GM18526 (cell line): ENCODE data around the gene BTF3L4.

Experiments
- POLR2A ChIP-seq: IDR thresholded peaks from 3 replicates; pipeline ENCODE4 v1.6.1; 2011; ENCODE audit not compliant: insufficient read length; ENCODE audit errors: extremely low read depth

BTF3L4 gene

DNA sequence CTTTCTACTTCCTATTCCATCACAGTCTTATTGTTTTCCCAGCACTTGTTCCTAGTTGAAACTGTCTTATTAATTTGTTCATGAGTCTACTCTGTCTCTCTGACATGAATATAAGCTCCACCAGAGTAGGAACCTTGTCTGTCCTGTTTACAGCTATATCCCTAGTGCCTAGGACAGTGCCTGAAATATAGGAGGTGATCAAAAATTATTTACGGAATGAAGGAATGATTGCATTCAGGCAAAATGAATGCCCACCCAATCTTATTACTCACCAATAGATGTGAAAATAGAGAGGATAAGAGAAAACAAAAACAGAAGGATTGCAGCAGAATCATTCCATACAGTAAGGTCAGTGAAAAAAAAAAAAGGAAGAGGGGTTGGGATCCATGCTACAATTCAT lies 2.2 kb upstream of the BTF3L4 start:
- no peak for TF ChIP-seq POLR2A

DNA sequence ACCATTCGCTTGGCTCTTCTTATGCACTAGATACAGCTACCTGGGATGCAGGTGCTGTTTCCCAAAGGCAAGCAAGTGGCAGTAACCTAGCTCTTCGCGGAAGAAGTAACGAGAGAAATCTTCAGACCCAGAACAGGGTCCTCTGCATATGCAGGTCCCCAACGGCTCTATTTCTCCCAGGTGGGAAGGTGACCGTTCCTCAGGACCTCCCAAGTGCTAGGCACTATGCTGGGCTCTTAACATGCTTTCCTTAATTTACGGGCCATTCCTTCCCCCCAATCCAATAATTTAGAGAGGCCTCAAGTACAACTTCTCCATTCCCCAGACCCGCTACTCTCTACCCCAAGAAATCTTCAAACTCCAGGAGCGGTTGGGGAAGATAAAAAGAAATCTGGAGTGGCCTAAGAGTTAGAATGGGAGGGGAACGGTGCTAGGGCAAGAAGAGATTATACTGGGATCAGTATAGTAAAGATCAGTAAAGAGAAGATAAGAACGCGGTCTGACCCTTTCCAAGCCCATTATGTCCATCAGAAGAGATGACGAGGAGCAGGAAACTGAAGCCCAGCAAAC lies 1.5 kb upstream of the BTF3L4 start:
- TF ChIP-seq POLR2A: no peak

DNA sequence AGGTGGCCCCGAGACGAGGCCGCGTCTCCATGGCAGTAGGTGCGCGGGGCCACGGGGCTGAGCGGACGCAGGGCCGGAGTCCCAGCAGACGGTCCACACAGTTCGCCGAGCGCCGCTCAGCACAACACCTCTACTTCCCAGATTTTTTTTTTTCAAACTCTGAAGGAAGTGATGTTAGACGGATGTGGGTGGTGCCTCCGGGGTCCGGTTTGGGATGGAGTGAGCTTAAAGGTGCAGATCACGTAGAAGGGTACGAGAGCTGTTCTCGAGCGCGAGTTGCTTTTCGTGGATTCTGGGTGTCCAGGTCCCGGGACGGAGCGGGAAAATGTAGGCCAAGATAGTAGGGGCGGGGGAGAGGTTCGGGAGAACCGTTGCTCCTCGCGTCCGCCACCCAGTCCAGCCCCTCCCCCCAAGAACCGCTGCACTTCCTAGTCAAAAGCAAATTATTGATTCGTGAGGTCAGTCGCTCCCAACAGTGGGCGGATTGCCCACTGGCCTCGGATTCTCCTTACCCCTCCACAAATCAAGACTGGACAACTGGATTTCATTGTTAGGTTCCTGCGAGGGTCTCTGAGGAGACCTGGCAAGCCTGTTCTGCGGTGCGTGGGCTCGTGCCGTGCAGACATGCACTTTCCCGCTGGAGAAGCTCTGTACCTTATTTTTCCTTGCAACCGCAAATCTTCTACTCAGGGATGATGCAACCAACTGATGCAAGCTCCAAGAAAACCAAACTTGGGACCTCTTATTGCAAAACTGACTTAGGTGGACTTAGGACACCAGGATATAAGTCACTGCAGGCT lies 829 bp upstream of the BTF3L4 start, which contains the start of gene TXNDC12:
TXNDC12 (minus strand) TSS at position 126 of the 800 bp plus-strand sequence; CDS start at position 31, 95 bp downstream.
- peak; percentile 87 for TF ChIP-seq POLR2A

DNA sequence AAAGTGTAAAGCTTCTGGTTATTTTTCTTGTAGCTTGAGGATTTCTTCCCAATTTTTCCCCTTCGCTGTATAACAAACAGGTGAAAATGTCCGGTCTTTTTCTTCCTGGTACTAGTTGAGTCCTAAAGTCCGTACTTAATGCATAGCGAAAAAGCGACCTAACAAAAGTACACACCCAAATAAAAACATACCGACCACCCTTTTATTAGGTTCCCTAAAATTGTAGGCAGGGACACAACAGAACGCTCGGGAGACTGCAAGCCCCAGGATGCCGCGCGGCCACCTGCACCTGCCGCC lies 281 bp upstream of the BTF3L4 start:
- no peak for TF ChIP-seq POLR2A

DNA sequence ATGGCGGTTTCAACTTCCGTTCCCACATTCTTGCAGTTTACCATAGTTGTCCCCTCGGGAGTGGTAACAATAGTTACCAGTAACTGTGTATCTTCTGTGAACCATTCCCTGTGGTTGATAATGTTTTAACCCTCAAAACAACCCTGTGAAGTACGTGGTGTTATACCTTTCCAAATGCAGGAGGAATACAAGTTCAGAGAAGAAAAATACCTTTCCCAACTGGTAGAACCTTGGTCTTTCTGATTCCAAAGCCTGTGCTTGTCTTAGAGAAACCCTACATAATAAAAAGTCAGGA lies 789 bp downstream of the BTF3L4 start:
- no peak for TF ChIP-seq POLR2A

DNA sequence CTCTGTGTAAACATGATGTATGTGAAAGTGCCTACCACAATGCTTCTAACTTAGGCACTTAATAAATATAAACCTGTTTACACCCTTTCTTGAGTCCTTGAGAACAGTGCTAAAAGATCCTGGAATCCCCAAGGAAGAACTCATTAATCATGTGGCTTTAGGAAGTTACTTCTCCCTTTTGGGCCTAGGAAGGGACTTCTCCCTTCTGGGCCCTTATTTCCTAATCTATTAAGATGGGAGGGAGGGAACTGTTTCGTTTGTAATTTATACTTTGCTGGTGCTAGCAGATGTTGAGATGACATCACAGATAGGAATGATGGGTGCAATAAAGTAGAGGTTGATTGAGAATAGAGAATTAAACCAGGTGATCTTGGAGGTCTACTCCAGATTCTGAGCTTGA lies 1.2 kb downstream of the BTF3L4 start:
- no peak for TF ChIP-seq POLR2A

DNA sequence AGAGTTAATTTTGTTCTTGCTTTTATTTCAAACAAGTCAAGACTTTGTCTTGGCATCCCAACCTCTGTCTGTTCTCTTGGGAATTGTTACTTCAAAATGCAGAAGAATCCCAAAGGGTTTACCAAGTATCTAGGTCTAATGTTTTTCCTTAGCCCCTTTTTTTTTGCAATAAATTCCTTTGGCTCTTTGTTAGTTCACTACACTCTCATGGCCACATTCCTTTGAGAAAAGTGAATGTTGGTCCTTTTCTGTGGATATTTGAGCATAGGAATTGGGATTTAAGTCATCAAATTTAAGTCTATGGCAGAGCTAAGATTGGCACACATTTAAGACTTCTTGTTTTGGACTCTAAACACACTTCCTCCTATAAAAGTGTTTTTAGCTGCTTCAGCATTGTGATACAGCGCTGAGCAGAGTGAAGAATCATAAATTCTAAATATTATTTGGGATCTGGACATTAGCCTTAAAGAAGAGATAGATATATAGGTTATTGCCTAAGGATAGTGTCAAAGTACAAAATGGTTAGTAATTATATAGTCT lies 1.9 kb downstream of the BTF3L4 start:
- TF ChIP-seq POLR2A: no peak

GRCh38 chr1:52059321-52059720 lies 3.2 kb downstream of the BTF3L4 start:
- no peak for TF ChIP-seq POLR2A

DNA sequence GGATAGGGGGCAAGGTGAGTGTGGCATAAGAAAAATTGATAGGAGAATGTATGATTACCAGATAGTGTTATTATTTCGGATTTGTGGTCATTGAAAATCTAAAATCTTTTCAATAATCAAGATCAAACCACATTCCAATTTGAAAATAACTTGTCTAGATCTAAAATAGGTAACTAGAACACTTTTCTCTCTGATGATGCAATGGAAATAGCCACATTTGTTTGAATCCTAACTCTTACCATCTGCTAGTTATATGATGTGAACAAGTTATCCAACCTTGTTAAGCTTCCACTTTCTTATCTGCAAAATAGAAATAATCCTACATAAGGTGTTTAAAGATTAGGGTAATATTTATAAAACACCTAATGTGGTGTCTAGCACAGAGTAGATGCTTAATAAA lies 3.8 kb downstream of the BTF3L4 start:
- no peak for TF ChIP-seq POLR2A

- no peak for TF ChIP-seq POLR2A
These were observed 4.7 kb downstream of the BTF3L4 start for GRCh38 chr1:52060822-52061221.

DNA sequence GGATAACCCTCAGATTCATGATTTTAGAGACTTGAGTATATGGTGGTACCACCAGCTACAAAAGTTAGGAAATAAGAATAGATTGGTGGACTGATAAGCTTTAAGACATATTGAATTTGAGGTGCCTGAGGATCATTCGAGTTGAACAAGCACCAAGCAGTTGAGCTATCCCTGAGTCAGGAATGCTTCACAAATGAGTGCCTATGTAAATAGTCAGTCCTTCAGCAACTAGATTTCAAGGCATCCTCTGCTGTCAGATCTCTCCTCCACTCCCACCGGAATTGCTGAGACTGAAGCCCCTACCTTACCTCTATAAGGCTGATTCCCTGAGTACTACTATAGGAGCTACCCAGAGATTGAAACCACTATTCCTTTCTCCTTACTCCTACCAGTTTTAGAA lies 7.1 kb downstream of the BTF3L4 start:
- no peak for TF ChIP-seq POLR2A

GRCh38 chr1:52070704-52071103 lies 14.6 kb downstream of the BTF3L4 start:
- no peak for TF ChIP-seq POLR2A

DNA sequence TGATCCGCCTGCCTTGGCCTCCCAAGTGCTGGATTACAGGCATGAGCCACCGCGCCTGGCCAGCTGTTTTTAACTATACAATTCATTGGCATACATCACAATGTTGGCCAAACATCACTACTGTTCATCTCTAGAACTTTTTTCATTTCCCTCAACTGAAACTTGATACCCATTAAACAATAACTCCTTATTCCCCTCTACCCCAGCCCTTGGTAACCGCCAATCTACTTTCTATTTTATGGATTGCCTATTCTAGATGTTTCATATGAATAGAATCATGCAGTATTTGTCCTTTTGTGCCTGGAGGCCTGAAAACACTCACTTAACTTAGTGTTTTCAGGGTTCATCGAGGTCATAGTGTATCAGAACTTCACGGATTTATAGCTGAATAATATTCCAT lies 16.2 kb downstream of the BTF3L4 start:
- no peak for TF ChIP-seq POLR2A

DNA sequence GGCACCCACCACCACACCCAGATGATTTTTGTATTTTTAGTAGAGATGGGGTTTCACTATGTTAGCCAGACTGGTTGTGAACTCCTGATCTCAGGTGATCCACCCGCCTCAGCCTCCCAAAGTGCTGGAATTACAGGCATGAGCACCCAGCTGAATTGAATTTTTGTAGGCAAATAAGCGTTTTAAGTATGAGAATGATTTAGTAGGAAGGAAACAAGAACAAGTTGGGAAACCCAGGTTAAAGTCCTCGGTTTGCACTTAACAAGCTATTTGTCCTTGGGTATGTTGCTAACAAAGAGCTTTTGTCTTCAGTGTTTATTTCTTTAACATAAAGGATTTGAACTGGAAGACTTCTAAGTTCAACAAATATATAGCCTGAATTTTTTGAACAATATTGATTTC lies 23.9 kb downstream of the BTF3L4 start:
- TF ChIP-seq POLR2A: no peak

GRCh38 chr1:52096216-52096615 lies 40.1 kb downstream of the BTF3L4 start:
- no peak for TF ChIP-seq POLR2A

DNA sequence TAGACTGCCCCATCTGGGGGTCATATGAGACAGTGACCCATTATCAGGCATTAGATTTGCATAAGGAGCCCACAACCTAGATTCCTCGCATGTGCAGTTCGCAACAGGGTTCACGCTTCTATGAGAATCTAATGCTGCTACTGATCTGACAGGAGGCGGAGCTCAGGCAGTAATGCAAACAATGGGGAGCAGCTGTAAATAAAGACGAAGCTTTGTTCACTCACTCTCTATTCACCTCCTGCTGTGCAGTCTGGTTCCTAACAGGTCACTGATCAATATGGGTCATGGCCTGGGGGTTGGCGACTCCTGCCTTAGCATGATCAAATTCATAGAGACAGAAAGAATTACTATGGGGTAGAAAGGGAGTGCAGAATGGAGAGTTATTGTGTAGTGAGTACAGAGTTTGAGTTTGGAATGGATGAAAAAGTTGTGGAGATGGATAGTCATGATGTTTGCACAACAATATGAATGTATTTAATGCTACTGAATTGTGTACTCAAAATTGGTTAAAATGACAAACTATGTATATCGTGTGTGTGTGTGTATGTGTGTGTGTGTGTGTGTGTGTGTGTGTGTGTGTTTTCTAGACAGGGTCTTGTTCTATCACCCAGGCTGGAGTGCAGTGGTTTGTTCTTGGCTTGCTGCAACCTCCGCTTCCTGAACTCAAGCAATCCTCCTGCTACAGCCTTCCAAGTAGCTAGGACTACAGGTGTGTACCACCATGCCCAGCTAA lies 42.2 kb downstream of the BTF3L4 start:
- no peak for TF ChIP-seq POLR2A
